ENCODE data around the gene PCDHGC4.

PCDHGC4 gene

DNA sequence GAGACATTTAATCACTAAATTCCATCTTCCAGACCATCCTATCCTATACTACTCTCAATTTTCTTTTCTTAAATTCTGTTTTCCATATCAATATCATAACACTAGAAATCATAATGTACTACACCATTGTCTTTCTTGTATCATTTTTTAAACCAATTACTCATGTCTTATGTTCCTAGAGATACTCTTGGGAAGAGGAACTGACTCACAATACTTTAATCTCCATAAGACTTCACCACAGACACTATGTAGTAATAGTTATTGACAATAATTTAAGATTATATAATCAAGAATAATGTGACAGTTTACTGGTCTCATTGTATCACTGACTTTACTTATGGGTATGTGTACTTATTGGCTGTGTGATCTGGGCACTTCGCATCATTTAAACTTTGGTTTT, 47.9 kb downstream of the PCDHGC4 start:
- DNase-seq, result no peak

DNA sequence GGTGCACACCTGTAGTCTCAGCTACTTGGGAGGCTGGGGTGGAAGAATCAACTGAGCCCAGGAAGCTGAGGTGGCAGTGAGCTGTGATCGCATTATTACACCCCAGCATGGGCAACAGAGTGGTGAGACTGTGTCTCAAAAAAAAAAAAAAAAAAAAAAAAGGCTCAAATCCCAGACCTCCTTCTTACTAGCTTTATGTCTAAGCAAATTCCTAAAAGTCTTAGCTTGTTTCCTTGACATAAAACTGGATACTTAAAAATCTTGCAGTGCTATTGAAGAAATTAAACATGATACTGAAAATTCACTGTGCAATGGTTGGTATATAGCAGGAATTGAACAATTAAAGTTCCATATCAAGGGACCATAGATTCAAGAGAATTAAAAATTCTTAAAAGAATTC, 49.1 kb downstream of the PCDHGC4 start:
- DNase-seq, result no peak

DNA sequence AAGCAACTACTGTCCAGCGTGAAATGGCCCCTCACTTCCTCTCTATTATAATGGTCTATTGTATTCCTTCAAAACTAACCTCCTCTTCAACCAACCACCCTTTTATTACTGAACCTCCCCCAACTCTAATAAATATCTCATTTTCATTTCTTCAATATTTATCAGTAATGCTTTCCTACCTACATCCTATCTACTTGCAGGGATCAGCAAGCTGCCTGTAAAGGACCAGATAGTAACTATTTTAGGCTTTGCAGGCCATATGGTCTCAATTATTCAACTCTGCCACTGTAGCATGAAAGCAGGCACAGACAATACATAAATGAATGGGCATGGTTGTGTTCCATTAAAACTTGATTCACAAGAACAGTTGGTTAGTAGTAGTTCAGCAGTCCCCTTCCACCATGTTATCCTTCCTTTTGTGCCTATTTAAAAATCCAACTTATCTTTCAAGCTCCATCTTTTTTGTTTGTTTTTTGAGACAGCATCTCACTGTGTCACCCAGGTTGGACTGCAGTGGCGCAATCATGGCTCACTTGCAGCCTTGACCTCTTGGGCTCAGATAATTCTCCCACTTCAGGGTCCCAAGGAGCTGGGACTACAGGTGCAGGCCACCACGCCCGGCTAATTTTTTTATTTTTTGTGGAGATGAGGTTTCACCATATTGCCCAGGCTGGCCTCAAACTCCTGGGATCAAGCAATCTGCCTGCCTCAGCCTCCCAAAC, 49.8 kb downstream of the PCDHGC4 start:
- no peak for DNase-seq

All from Kasumi-1 (cell line).